Mammary epithelial cell (primary cell): ENCODE measurements around the gene GMEB2.

Source experiments
- EZH2 ChIP-seq: IDR thresholded peaks from 2 replicates; pipeline ENCODE4 v1.6.1; 2012; ENCODE audit warnings: low read length, inconsistent platforms, borderline replicate concordance
- TF ChIP-seq, protein P1 (sequence below), 2 donors: IDR thresholded peaks in 1 of 2; conservative IDR thresholded peaks in 1 of 2; 2 replicates each; pipeline ENCODE4 v1.5.1; 2011 to 2012; ENCODE audit warnings: inconsistent platforms in 2 of 2, low read length in 2 of 2, mild to moderate bottlenecking in 2 of 2, control low read depth in 1 of 2, low read depth in 1 of 2; ENCODE audit not compliant: insufficient read depth in 1 of 2; ENCODE audit errors: extremely low read depth in 1 of 2

- TF ChIP-seq, protein P1, sequence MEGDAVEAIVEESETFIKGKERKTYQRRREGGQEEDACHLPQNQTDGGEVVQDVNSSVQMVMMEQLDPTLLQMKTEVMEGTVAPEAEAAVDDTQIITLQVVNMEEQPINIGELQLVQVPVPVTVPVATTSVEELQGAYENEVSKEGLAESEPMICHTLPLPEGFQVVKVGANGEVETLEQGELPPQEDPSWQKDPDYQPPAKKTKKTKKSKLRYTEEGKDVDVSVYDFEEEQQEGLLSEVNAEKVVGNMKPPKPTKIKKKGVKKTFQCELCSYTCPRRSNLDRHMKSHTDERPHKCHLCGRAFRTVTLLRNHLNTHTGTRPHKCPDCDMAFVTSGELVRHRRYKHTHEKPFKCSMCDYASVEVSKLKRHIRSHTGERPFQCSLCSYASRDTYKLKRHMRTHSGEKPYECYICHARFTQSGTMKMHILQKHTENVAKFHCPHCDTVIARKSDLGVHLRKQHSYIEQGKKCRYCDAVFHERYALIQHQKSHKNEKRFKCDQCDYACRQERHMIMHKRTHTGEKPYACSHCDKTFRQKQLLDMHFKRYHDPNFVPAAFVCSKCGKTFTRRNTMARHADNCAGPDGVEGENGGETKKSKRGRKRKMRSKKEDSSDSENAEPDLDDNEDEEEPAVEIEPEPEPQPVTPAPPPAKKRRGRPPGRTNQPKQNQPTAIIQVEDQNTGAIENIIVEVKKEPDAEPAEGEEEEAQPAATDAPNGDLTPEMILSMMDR (conservative IDR thresholded peaks at IDR 0.05 in 1 of 2, IDR thresholded peaks at IDR 0.05 in 1 of 2; ENCODE audit: extremely low read depth in 1 of 2, insufficient read depth in 1 of 2, low read depth in 1 of 2, low read length in 2 of 2): no peak
- no peak for TF ChIP-seq EZH2
Observed at GRCh38 chr20:63635431-63636141, 8.7 kb upstream of the GMEB2 start.
